K562 (cell line): ENCODE data around the gene RCOR3. TPM values are rescaled to one million over a fixed set of nuclear protein-coding genes. Genes with fewer than 3 reads are reported as not detected.
A peak's percentile ranks its signal among the peaks of the same experiment; 100 is the strongest.

Experiments
- ATAC-seq: fragments of 200-7000 bp; cut with Tn5 transposase; 3 replicates; pipeline ENCODE4 v1.9.1; 2020; ENCODE audit warnings: moderate library complexity
- BruUV-seq: library from RNA; stranded (reverse); fragments of 400-500 nt; replicated peaks from 2 replicates; lab custom pipeline; 2021; lab: Mats Ljungman, UMichigan
- CTCF ChIA-PET: fragments of 300-600 bp; formaldehyde crosslinking; extraction: SDS; loops from one replicate; lab custom pipeline; 2021; ENCODE audit warnings: low intra/inter-chr PET ratio; lab: Yijun Ruan, JAX
- POLR2A ChIA-PET: fragments of 300-600, 350-650 bp; sonication (Branson Sonifier 250); formaldehyde crosslinking; extraction: SDS; loops from one replicate; lab custom pipeline; 2021; ENCODE audit warnings: antibody characterized with exemption, inconsistent platforms; lab: Yijun Ruan, JAX
- DNase-seq, 4 experiments: peaks; one replicate each; pipeline versions ENCODE4 v3.0.0 to v3.0.0-alpha.2; 2011 to 2018; ENCODE audit warnings: low spot score in 3 of 4, mixed read lengths in 3 of 4; ENCODE audit errors: extremely low read depth in 1 of 4
- FAIRE-seq: peaks from 2 replicates; lab custom pipeline; 2011; peaks lifted over from hg19 to GRCh38; lab: Jason Lieb, UNC
- H2AFZ ChIP-seq: 2 replicates; pipeline ENCODE4 v1.6.0; 2011; ENCODE audit warnings: low read depth, low read length, control low read depth, inconsistent platforms
- H3K27ac ChIP-seq: fragments of 200-600 bp; 3 replicates; pipeline ENCODE4 v1.8.0; 2011; ENCODE audit warnings: low read depth, mild to moderate bottlenecking, control low read depth, inconsistent platforms, low read length, moderate library complexity, mixed read lengths; ENCODE audit errors: extremely low read depth
- H3K27me3 ChIP-seq, 2 experiments: fragments of 300-600 bp in 1 of 2; 2 replicates in 1 of 2; 3 replicates in 1 of 2; pipeline versions ENCODE4 v1.6.0 to v1.8.0; 2011; ENCODE audit warnings: inconsistent platforms in 2 of 2, low read length in 2 of 2, mild to moderate bottlenecking in 1 of 2, mixed read lengths in 1 of 2, moderate library complexity in 1 of 2; ENCODE audit not compliant: control insufficient read depth in 2 of 2, insufficient read depth in 2 of 2
- H3K36me3 ChIP-seq: fragments of 300-600 bp; 3 replicates; pipeline ENCODE4 v1.8.0; 2011; ENCODE audit warnings: mild to moderate bottlenecking, low read length, inconsistent platforms; ENCODE audit not compliant: control insufficient read depth, insufficient read depth
- H3K4me1 ChIP-seq, 2 experiments: fragments of 200-600 bp in 1 of 2; replicated peaks in 1 of 2; 2 replicates in 1 of 2; 3 replicates in 1 of 2; pipeline versions ENCODE4 v1.5.1 to v1.8.0; 2011; ENCODE audit warnings: inconsistent platforms in 2 of 2, low read length in 2 of 2, mild to moderate bottlenecking in 1 of 2, mixed read lengths in 1 of 2, moderate library complexity in 1 of 2; ENCODE audit not compliant: control insufficient read depth in 2 of 2, insufficient read depth in 2 of 2
- H3K4me2 ChIP-seq: 2 replicates; pipeline ENCODE4 v1.6.1; 2011; ENCODE audit warnings: low read length, control low read depth, inconsistent platforms, mixed read lengths; ENCODE audit not compliant: insufficient read depth
- H3K4me3 ChIP-seq: fragments of 200-600 bp; sonication (generic), shearing (Covaris generic); 2 replicates; pipeline ENCODE4 v1.5.1; 2016; ENCODE audit warnings: control low read depth, inconsistent platforms
- H3K79me2 ChIP-seq: fragments of 200-600 bp; 3 replicates; pipeline ENCODE4 v1.8.0; 2011; ENCODE audit warnings: low read length, inconsistent platforms; ENCODE audit not compliant: control insufficient read depth, insufficient read depth
- H3K9ac ChIP-seq, 2 experiments: 2 replicates each; pipeline versions ENCODE4 v1.6.0 to v1.6.1; 2011; ENCODE audit warnings: low read depth in 2 of 2, low read length in 2 of 2, control low read depth in 1 of 2, inconsistent platforms in 1 of 2, mild to moderate bottlenecking in 1 of 2, mixed read lengths in 1 of 2; ENCODE audit not compliant: insufficient read depth in 1 of 2
- H3K9me1 ChIP-seq: one replicate; pipeline ENCODE4 v1.6.0; 2011; ENCODE audit warnings: inconsistent platforms, mild to moderate bottlenecking, low read length, moderate library complexity; ENCODE audit not compliant: control insufficient read depth, insufficient read depth
- H3K9me3 ChIP-seq: replicated peaks from 2 replicates; pipeline ENCODE4 v1.5.1; 2011; ENCODE audit warnings: low read depth, low read length, inconsistent platforms; ENCODE audit not compliant: control insufficient read depth, insufficient read depth
- H4K20me1 ChIP-seq: replicated peaks from 2 replicates; pipeline ENCODE4 v1.6.1; 2011; ENCODE audit warnings: low read length, inconsistent platforms, mixed read lengths; ENCODE audit not compliant: control insufficient read depth, insufficient read depth
- AFF4 ChIP-seq: sonication (generic); formaldehyde crosslinking; IDR thresholded peaks from 2 replicates; pipeline ENCODE4 v1.8.0; 2023; ENCODE audit warnings: mild to moderate bottlenecking, missing genetic modification reagents
- BCLAF1 ChIP-seq, 2 experiments: fragments of 450-650 bp in 1 of 2; IDR thresholded peaks; 2 replicates each; pipeline ENCODE4 v1.6.1; 2011 to 2017; ENCODE audit warnings: low read depth in 2 of 2, antibody characterized with exemption in 1 of 2, borderline replicate concordance in 1 of 2, low read length in 1 of 2, mild to moderate bottlenecking in 1 of 2, mixed read lengths in 1 of 2; ENCODE audit not compliant: control insufficient read depth in 1 of 2
- FOXM1 ChIP-seq, 2 experiments: fragments of 450-650 bp in 1 of 2; sonication (generic) in 1 of 2; formaldehyde crosslinking in 1 of 2; IDR thresholded peaks; 2 replicates each; pipeline versions ENCODE4 v1.6.1 to v1.9.0; 2017 to 2022; ENCODE audit warnings: low read depth in 2 of 2, mild to moderate bottlenecking in 2 of 2, missing genetic modification reagents in 1 of 2, moderate library complexity in 1 of 2
- HBP1 ChIP-seq: fragments of 450-650 bp; formaldehyde crosslinking; IDR thresholded peaks from 2 replicates; pipeline ENCODE4 v1.4.0; 2022; ENCODE audit warnings: missing genetic modification characterization
- HDAC1 ChIP-seq, 2 experiments: fragments of 450-650 bp; IDR thresholded peaks; 2 replicates each; pipeline ENCODE4 v1.6.1; 2016 to 2017; ENCODE audit warnings: inconsistent platforms in 1 of 2, mild to moderate bottlenecking in 1 of 2, moderate library complexity in 1 of 2
- HNRNPL ChIP-seq: fragments of 200-400 bp; formaldehyde crosslinking; IDR thresholded peaks from 2 replicates; pipeline ENCODE4 v1.6.1; 2017; ENCODE audit warnings: low read depth, mild to moderate bottlenecking, low read length
- MECOM ChIP-seq: fragments of 250-450 bp; sonication (Bioruptor Pico); IDR thresholded peaks from 2 replicates; pipeline ENCODE4 v1.8.0; 2022; ENCODE audit warnings: inconsistent platforms
- PURB ChIP-seq: sonication (generic); formaldehyde crosslinking; IDR thresholded peaks from 2 replicates; pipeline ENCODE4 v1.9.0; 2021; ENCODE audit warnings: low read depth, mild to moderate bottlenecking, missing genetic modification reagents
- RFX5 ChIP-seq: IDR thresholded peaks from 2 replicates; pipeline ENCODE4 v1.6.1; 2011; ENCODE audit warnings: low read depth, mild to moderate bottlenecking, improper control_type of control experiment, low read length
- TAF9B ChIP-seq: fragments of 450-650 bp; IDR thresholded peaks from 2 replicates; pipeline ENCODE4 v1.6.1; 2018; ENCODE audit warnings: mild to moderate bottlenecking; ENCODE audit not compliant: partially characterized antibody
- TCF7 ChIP-seq: sonication (generic); IDR thresholded peaks from 2 replicates; pipeline ENCODE4 v1.6.1; 2016; ENCODE audit warnings: antibody characterized with exemption, borderline replicate concordance
- ZC3H4 ChIP-seq: sonication (generic); formaldehyde crosslinking; IDR thresholded peaks from 2 replicates; pipeline ENCODE4 v1.9.0; 2021; ENCODE audit warnings: missing genetic modification reagents, borderline replicate concordance
- ZFP30 ChIP-seq: fragments of 250-450 bp; sonication (Bioruptor Pico); IDR thresholded peaks from 2 replicates; pipeline ENCODE4 v1.8.0; 2022; ENCODE audit warnings: moderate library complexity, mild to moderate bottlenecking, inconsistent platforms, borderline replicate concordance
- ZNF324 ChIP-seq: fragments of 250-450 bp; sonication (Bioruptor Pico); IDR thresholded peaks from 2 replicates; pipeline ENCODE4 v1.4.0; 2020; ENCODE audit warnings: mild to moderate bottlenecking
- ZNF778 ChIP-seq: fragments of 450-650 bp; formaldehyde crosslinking; IDR thresholded peaks from 2 replicates; pipeline ENCODE4 v1.4.0; 2020; ENCODE audit warnings: mild to moderate bottlenecking, moderate library complexity
- WGBS: fragments of 100-300 bp; shearing (Covaris generic); methylation state at CpG from one replicate; pipeline ENCODE4 v1.1.6; 2016; ENCODE audit warnings: low coverage, mixed read lengths; ENCODE audit not compliant: insufficient coverage; ENCODE audit errors: missing lambda C conversion rate; 5-methylcytosine and 5-hydroxymethylcytosine counted together
- in situ Hi-C: fragments of 300-500 bp; cut with MboI; formaldehyde crosslinking; loops from 4 replicates; pipeline ENCODE4 v1.15.0; 2018; ENCODE audit warnings: inconsistent platforms, mixed read lengths
- intact Hi-C: fragments of 100-400 bp; cut with micrococcal nuclease; formaldehyde crosslinking; loops from 2 replicates; pipeline ENCODE4 v1.14.2; 2022
- polyA plus RNA-seq, 8 experiments: library from polyadenylated mRNA; depleted of rRNA in 4 of 8; stranded (reverse) in 5 of 8; unstranded in 3 of 8; fragments of >200 nt; fragmentation: Nextera tagmentation in 2 of 8; fragmentation: Illumina TruSeq in 1 of 8; extraction: Ambion mirVana in 2 of 8; extraction: Trizol in 1 of 8; gene quantifications; 2 replicates each; pipeline versions ENCODE4 v1.2.1 to v1.2.3, GENCODE V29; 2011 to 2014; ENCODE audit warnings: inconsistent platforms in 1 of 8, missing spikeins in 1 of 8
- total RNA-seq, 7 experiments: library from RNA; depleted of rRNA in 6 of 7; stranded (reverse); fragments of >200 nt in 6 of 7; fragmentation: Illumina TruSeq in 2 of 7; extraction: Trizol in 2 of 7; gene quantifications; 2 replicates each; pipeline versions ENCODE4 v1.2.1 to v1.2.3, GENCODE V29; 2011 to 2021; ENCODE audit warnings: low replicate concordance in 1 of 7

RCOR3 gene
- total and polyA plus RNA-seq, 9 of the 15 experiments (the other 6 are each of a cell fraction or from before 2014, with no cell fraction given) = 9.7 to 42.7 (median 29.5) TPM

- no peak overlapping the region for H3K4me3 ChIP-seq
- intact Hi-C loops (no loop called here), in situ Hi-C loops (no loop called here)
- no peak overlapping the region for H2AFZ ChIP-seq
- no peak overlapping the region for H3K4me2 ChIP-seq
- no TSS peak for BruUV-seq
- H3K27ac ChIP-seq = no peak overlapping the region
- ChIA-PET CTCF (no interaction called here), POLR2A (no interaction called here)
- H4K20me1 ChIP-seq = no peaks in the 10 kb centered on the region
- no peaks in the 10 kb centered on the region for H3K9me1 ChIP-seq
- no peaks in the 10 kb centered on the region for H3K27me3 ChIP-seq
- DNase-seq (no peak), ATAC-seq (no peak), FAIRE-seq (peak; percentile 44)
- no peak overlapping the region for H3K9ac ChIP-seq
- 11% methylated on average over 1 of the region's 1 CpG for whole genome bisulfite sequencing
- H3K4me1 ChIP-seq = peaks cover 0 to 4% of the 10 kb centered on the region in 2 experiments; a peak in 1 of 5 replicates
- 0 out of 3 replicates have a peak, but pooled peaks cover 3% of the 10 kb centered on the region for H3K79me2 ChIP-seq
- peaks cover 69% of the 10 kb centered on the region for H3K36me3 ChIP-seq
- H3K9me3 ChIP-seq = no peaks in the 10 kb centered on the region
- TF ChIP-seq ZNF778 (CRISPR knock-in tag) (no peak), MECOM (CRISPR knock-in tag) (no peak), ZNF324 (no peak), ZC3H4 (CRISPR knock-in tag) (no peak), AFF4 (CRISPR knock-in tag) (no peak), HDAC1 (IDR thresholded peaks at IDR 0.05) (no peak), TCF7 (no peak), HBP1 (no peak), BCLAF1 (IDR thresholded peaks at IDR 0.05; ENCODE audit: borderline replicate concordance in 1 of 2, control insufficient read depth in 1 of 2, low read depth in 2 of 2, low read length in 1 of 2) (no peak), RFX5 (no peak), TAF9B (no peak), FOXM1 (IDR thresholded peaks at IDR 0.05; ENCODE audit: low read depth) (no peak), FOXM1 (CRISPR knock-in tag; IDR thresholded peaks at IDR 0.05; ENCODE audit: low read depth) (no peak), HNRNPL (no peak), PURB (CRISPR knock-in tag) (no peak), ZFP30 (CRISPR knock-in tag) (no peak)
Observed at GRCh38 chr1:211279340-211279739, 20.2 kb downstream of the RCOR3 start.
